HG03045 (cell line): ENCODE results near the gene GH1.
"Not testable (repeated sequence)": the region's sequence is repeated elsewhere in the genome, so short reads cannot be mapped to it uniquely, and the experiment has no call there.

Source experiments
- ATAC-seq: cut with Tn5 transposase; IDR thresholded peaks from one replicate; pipeline ENCODE4 v1.9.1; 2021; ENCODE audit warnings: mild to moderate bottlenecking, moderate library complexity; ENCODE audit not compliant: unreplicated experiment

The GH1 gene

DNA sequence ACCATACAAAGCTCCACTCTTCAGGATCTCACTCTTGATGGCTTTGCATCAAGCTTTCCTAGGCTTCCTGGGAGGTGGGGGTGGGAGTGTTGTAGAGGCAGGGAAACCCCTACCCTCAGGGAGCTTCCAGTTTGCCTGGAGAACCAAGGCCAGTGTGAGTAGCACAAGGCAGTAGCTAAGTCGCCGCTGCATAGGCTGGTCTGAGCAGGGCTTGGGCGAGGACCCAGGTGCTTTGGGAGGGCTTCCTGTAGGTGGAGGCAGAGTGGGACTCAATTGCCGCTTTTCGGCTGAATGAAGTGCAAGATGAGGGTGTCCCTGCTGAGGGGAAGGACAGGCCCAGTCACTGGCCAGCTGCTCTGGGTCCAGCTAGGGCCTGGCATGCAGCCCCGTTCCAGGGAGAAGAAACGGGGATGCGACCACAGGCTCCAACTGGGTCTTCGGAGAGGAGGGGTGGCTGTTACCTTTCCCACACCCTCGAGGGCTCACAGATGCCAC, 9.6 kb upstream of the GH1 start:
- ATAC-seq: no peak

- no peak for ATAC-seq
Observed at GRCh38 chr17:63927464-63928171, 9.0 kb upstream of the GH1 start.

- ATAC-seq: no peak
Observed at GRCh38 chr17:63926164-63926563, 7.5 kb upstream of the GH1 start.

DNA sequence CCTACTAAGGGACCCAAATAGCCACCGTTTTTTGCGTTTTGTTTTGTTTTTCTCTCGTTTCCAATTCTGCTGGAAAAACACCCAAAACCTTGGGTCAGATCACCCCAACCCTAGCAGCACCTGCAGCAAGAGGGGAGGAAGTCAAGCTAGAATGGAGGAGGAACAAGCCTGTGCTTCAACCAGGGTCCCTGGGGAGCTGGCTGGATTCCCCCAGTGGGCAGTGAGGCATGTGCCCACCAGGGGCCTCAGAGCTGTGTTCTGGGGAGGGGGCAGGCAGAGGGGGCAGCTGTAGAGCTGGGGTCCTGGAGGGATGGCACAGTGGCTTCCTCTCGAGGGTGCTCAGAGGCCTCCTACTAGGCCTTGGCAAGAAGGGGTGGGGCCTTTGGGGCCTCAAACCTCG, 7.0 kb upstream of the GH1 start:
- no peak for ATAC-seq

DNA sequence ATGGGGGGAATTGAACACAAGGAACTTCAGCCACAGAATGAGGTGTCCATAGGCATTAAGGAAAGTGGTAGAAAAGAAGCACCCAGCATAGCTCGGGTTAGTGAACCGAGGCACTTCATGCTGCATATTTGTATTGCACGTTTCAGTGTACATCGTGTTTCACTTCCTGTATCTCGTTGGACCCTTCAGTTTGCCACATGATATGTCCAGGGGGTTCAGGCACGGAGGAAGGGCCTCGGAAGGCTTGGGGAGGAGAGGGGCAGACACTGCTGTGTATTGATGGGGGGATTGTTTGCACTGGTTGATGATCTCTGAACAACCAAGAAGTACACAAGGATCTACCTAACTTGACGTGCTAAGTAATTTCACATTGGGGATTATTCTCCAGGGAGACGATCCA, 3.8 kb upstream of the GH1 start:
- not testable (repeated sequence) for ATAC-seq

GRCh38 chr17:63920779-63921178, 2.1 kb upstream of the GH1 start:
- not testable (repeated sequence) for ATAC-seq

GRCh38 chr17:63920050-63920449, 1.4 kb upstream of the GH1 start:
- not testable (repeated sequence) for ATAC-seq

- peak; percentile 64 for ATAC-seq
Observed at GRCh38 chr17:63919311-63919723, 678 bp upstream of the GH1 start.

- no peak for ATAC-seq
Observed at GRCh38 chr17:63918305-63918704, 334 bp downstream of the GH1 start.

DNA sequence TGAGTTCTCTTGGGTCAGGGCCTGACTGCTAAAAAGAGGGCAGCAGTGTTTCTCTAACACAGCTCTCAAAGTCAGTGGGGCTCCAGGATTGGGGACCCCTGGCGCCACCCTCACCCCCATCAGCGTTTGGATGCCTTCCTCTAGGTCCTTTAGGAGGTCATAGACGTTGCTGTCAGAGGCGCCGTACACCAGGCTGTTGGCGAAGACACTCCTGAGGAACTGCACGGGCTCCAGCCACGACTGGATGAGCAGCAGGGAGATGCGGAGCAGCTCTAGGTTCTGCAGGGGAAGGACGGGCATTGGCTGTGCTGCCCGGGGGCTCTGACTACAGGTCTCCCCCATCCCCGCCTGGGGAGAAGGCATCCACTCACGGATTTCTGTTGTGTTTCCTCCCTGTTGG, 993 bp downstream of the GH1 start:
- ATAC-seq: no peak

- not testable (repeated sequence) for ATAC-seq
Observed at GRCh38 chr17:63917206-63917605, 1.4 kb downstream of the GH1 start.

GRCh38 chr17:63916566-63917185, 2.0 kb downstream of the GH1 start:
- no peak for ATAC-seq

DNA sequence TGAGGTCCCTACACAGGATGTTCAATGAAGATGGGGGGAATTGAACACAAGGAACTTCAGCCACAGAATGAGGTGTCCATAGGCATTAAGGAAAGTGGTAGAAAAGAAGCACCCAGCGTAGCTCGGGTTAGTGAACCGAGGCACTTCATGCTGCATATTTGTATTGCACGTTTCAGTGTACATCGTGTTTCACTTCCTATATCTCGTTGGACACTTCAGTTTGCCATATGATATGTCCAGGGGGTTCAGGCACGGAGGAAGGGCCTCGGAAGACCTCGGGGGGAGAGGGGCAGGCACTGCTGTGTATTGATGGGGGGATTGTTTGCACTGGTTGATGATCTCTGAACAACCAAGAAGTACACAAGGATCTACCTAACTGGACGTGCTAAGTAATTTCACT, 2.9 kb downstream of the GH1 start:
- not testable (repeated sequence) for ATAC-seq

DNA sequence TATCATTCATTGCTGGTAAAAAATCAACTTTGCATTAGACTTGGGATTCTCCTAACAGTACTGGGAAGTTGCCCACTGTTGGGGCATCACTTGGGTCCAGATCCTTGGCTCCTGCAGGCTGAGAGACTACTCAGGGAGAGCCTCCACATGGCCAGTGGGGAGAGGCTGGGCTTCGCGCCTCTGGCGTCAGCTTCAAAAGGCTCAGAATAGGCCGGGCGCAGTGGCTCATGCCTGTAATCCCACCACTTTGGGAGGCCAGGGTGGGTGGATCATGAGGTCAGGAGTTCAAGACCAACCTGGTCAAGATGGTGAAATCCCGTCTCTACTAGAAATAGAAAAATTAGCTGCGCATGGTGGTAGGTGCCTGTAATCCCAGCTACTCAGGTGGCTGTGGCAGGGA, 4.2 kb downstream of the GH1 start:
- no peak for ATAC-seq

GRCh38 chr17:63911657-63912100, 7.0 kb downstream of the GH1 start:
- ATAC-seq: no peak

DNA sequence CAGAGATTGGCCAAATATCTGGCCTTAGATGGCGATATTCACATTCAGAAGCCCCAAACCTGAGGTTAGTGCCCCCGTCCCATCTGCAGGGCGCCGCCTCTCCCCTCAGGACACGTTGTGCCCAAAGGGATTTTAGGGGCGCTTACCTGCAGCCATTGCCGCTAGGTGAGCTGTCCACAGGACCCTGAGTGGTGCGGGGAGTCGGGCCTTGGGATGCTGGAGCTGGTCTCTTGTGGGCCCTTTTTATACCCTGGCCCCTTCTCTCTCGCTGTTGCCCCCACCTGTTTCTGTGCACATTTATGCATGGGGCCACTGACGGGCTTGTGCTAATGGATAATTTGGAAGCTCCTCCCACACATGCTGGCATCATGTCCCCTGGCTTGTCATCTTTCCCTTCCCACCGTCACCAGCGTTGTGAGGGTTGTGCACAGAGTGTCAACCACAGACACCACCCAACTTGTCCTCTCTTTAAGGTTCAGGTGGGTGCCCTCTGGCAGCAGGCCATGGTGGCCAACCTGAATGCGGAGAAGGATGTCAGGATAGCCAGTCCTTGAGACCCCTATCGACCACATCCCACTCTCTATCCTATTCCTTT, 7.5 kb downstream of the GH1 start, which contains the start of gene CSHL1:
Gene CSHL1, minus strand, starts transcription at position 218 of the 595 bp plus-strand sequence. Its CDS starts 62 bp downstream, at position 156.
- no peak for ATAC-seq

- ATAC-seq: no peak
Observed at GRCh38 chr17:63910096-63910495, 8.5 kb downstream of the GH1 start.

DNA sequence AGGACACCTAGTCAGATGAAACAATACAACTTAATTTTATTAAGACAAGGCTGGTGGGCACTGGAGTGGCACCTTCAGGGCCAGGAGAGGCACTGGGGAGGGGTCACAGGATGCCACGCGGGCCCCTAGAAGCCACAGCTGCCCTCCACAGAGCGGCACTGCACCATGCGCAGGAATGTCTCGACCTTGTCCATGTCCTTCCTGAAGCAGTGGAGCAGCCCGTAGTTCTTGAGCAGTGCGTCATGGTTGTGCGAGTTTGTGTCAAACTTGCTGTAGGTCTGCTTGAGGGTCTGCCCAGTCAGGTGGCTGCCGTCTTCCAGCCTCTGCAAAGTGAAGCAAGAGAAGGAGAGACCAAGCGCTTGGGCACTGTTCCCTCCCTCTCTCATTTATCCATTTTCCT, 9.1 kb downstream of the GH1 start:
- not testable (repeated sequence) for ATAC-seq

GRCh38 chr17:63907161-63907778, 11.4 kb downstream of the GH1 start:
- ATAC-seq: not testable (repeated sequence)

- ATAC-seq: not testable (repeated sequence)
Observed at GRCh38 chr17:63904796-63905195, 13.8 kb downstream of the GH1 start.

DNA sequence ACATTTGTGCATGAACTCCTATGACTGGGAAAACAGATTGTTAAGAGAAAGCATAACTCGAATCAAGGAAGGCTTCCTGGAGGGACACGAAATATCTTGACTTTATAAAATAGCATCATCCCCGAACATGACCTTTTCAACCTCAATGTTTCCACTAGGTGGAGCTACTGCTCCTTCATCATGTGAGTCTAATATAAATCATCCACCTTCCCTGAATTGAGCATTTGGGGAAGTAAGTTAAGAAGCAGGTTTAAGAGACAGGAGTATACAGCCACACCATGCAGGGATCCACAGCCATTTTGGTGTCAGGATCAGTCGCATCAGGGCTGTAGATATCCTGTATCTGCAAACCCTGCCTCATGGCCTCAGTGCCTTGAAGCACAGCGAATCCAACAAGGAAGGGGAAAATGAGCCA, 14.8 kb downstream of the GH1 start:
- not testable (repeated sequence) for ATAC-seq
